Stomach smooth muscle (tissue), 2 donors: ENCODE measurements around the gene SYNPO.
A peak's percentile ranks its signal among the peaks of the same experiment; 100 is the strongest.

ENCODE experiments used
- H3K27ac ChIP-seq: one replicate; pipeline ENCODE4 v1.7.0; 2013; ENCODE audit warnings: mild to moderate bottlenecking, low read length, inconsistent platforms
- H3K27me3 ChIP-seq, 2 donors: one replicate each; pipeline ENCODE4 v1.7.0; 2013; ENCODE audit warnings: low read length in 2 of 2; ENCODE audit not compliant: insufficient read depth in 2 of 2, control insufficient read depth in 1 of 2
- H3K36me3 ChIP-seq, 2 donors: one replicate each; pipeline ENCODE4 v1.7.0; 2013; ENCODE audit warnings: low read length in 2 of 2; ENCODE audit not compliant: control insufficient read depth in 2 of 2, insufficient read depth in 2 of 2
- H3K4me1 ChIP-seq: one replicate; pipeline ENCODE4 v1.7.0; 2013; ENCODE audit warnings: low read length; ENCODE audit not compliant: control insufficient read depth, insufficient read depth
- H3K4me3 ChIP-seq, 2 donors: one replicate each; pipeline ENCODE4 v1.7.0; 2013; ENCODE audit warnings: low read length in 2 of 2
- H3K9ac ChIP-seq, 2 donors: one replicate each; pipeline ENCODE4 v1.7.0; 2013; ENCODE audit warnings: low read length in 2 of 2, mild to moderate bottlenecking in 1 of 2
- H3K9me3 ChIP-seq, 2 donors: one replicate each; pipeline ENCODE4 v1.7.0; 2013; ENCODE audit warnings: low read length in 2 of 2; ENCODE audit not compliant: control insufficient read depth in 2 of 2
- donor health status: healthy.
- donor health status: Pancreatic carcinoma.

The SYNPO gene

GRCh38 chr5:150640311-150641005 lies at the start of gene SYNPO:
SYNPO (plus strand) TSS chr5:150640660; CDS start chr5:150648276, 7,616 bp downstream.
- Histone ChIP-seq H3K27ac (peak within 1 kb of the TSS; percentile 89), H3K4me3 (peak within 1 kb of the TSS in 1 of 2 donors; percentile 49), H3K4me1 (peaks cover 81% of the 10 kb centered on the region), H3K9ac (peak within 1 kb of the TSS in 1 of 2 donors; percentile 52), H3K9me3 (no peaks in the 10 kb centered on the region), H3K27me3 (no peaks in the 10 kb centered on the region), H3K36me3 (no peaks in the 10 kb centered on the region)

GRCh38 chr5:150590979-150591695 lies 49.3 kb upstream of the SYNPO start:
- peaks cover 41% of the 10 kb centered on the region for H3K4me1 ChIP-seq
- H3K9ac ChIP-seq, result no peak overlapping the region
- H3K27me3 ChIP-seq, result no peaks in the 10 kb centered on the region
- no peaks in the 10 kb centered on the region for H3K9me3 ChIP-seq
- H3K4me3 ChIP-seq, result no peak overlapping the region
- no peaks in the 10 kb centered on the region for H3K36me3 ChIP-seq
- H3K27ac ChIP-seq, result peak overlapping the region; percentile 37

- Histone ChIP-seq H3K27me3 (no peaks in the 10 kb centered on the region), H3K36me3 (no peaks in the 10 kb centered on the region), H3K9me3 (no peaks in the 10 kb centered on the region), H3K9ac (no peak overlapping the region), H3K27ac (no peak overlapping the region), H3K4me1 (peaks cover 50% of the 10 kb centered on the region), H3K4me3 (no peak overlapping the region)
These were observed 46.9 kb upstream of the SYNPO start for GRCh38 chr5:150593593-150593992.

GRCh38 chr5:150593996-150594395 lies 46.5 kb upstream of the SYNPO start:
- H3K4me1 ChIP-seq, result peaks cover 50% of the 10 kb centered on the region
- H3K9me3 ChIP-seq, result no peaks in the 10 kb centered on the region
- H3K27me3 ChIP-seq, result no peaks in the 10 kb centered on the region
- no peak overlapping the region for H3K4me3 ChIP-seq
- no peak overlapping the region for H3K9ac ChIP-seq
- no peak overlapping the region for H3K27ac ChIP-seq
- no peaks in the 10 kb centered on the region for H3K36me3 ChIP-seq

- Histone ChIP-seq H3K27me3 (no peaks in the 10 kb centered on the region), H3K36me3 (no peaks in the 10 kb centered on the region), H3K9me3 (no peaks in the 10 kb centered on the region), H3K4me1 (peaks cover 50% of the 10 kb centered on the region), H3K9ac (no peak overlapping the region), H3K4me3 (no peak overlapping the region), H3K27ac (no peak overlapping the region)
These were observed 44.9 kb upstream of the SYNPO start for GRCh38 chr5:150595466-150596031.

GRCh38 chr5:150596313-150596712 lies 44.1 kb upstream of the SYNPO start:
- Histone ChIP-seq H3K27ac (no peak overlapping the region), H3K4me1 (peaks cover 46% of the 10 kb centered on the region), H3K27me3 (no peaks in the 10 kb centered on the region), H3K9me3 (no peaks in the 10 kb centered on the region), H3K36me3 (no peaks in the 10 kb centered on the region), H3K4me3 (no peak overlapping the region), H3K9ac (no peak overlapping the region)

- Histone ChIP-seq H3K27me3 (no peaks in the 10 kb centered on the region), H3K27ac (no peak overlapping the region), H3K9ac (no peak overlapping the region), H3K4me1 (peaks cover 44% of the 10 kb centered on the region), H3K9me3 (no peaks in the 10 kb centered on the region), H3K4me3 (no peak overlapping the region), H3K36me3 (no peaks in the 10 kb centered on the region)
These were observed 43.6 kb upstream of the SYNPO start for GRCh38 chr5:150596826-150597225.

- peaks cover 43% of the 10 kb centered on the region for H3K4me1 ChIP-seq
- no peaks in the 10 kb centered on the region for H3K27me3 ChIP-seq
- peak overlapping the region in 1 of 2 donors; percentile 40 for H3K4me3 ChIP-seq
- H3K27ac ChIP-seq, result no peak overlapping the region
- H3K36me3 ChIP-seq, result no peaks in the 10 kb centered on the region
- peak overlapping the region; percentile 40 to 51 for H3K9ac ChIP-seq
- H3K9me3 ChIP-seq, result no peaks in the 10 kb centered on the region
These were observed 42.5 kb upstream of the SYNPO start for GRCh38 chr5:150598006-150598405.

- Histone ChIP-seq H3K27me3 (no peaks in the 10 kb centered on the region), H3K36me3 (no peaks in the 10 kb centered on the region), H3K9me3 (no peaks in the 10 kb centered on the region), H3K4me3 (no peak overlapping the region), H3K27ac (no peak overlapping the region), H3K9ac (no peak overlapping the region), H3K4me1 (peaks cover 41% of the 10 kb centered on the region)
These were observed 41.6 kb upstream of the SYNPO start for GRCh38 chr5:150598821-150599273.

GRCh38 chr5:150599281-150599680 lies 41.2 kb upstream of the SYNPO start:
- Histone ChIP-seq H3K9ac (no peak overlapping the region), H3K9me3 (no peaks in the 10 kb centered on the region), H3K4me3 (no peak overlapping the region), H3K36me3 (no peaks in the 10 kb centered on the region), H3K4me1 (peaks cover 37% of the 10 kb centered on the region), H3K27me3 (no peaks in the 10 kb centered on the region), H3K27ac (peak overlapping the region; percentile 46)
